ENCODE measurements around the gene SLC24A3. TPM values are rescaled to one million over a fixed set of nuclear protein-coding genes. Genes with fewer than 3 reads are reported as not detected.

Gene SLC24A3
- total RNA-seq (2022; extraction: Qiagen RNA extraction; ENCODE audit: low read depth): 0.07 TPM in 1 of 5 replicates, not detected in the others

DNA sequence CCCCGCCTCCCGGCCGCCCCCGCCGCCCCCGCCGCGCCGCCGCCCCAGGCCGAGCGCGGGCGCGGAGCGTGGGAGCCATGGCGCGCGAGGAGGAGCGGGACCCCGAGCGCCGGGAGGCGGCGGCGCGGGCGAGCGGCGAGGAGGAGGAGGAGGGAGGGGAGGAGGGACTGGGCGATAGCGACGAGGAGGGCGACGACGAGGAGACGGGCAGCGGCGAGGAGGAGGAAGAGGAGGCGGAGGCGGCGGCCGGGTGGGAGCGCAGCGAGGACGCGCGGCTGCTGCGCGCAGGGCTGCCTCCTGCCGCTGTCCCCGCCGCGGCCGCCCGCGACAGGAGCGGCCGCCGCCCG is at the start of gene SLC24A3:
TSS of gene SLC24A3 (plus strand) at position 174 of the 347 bp plus-strand sequence.

DNA sequence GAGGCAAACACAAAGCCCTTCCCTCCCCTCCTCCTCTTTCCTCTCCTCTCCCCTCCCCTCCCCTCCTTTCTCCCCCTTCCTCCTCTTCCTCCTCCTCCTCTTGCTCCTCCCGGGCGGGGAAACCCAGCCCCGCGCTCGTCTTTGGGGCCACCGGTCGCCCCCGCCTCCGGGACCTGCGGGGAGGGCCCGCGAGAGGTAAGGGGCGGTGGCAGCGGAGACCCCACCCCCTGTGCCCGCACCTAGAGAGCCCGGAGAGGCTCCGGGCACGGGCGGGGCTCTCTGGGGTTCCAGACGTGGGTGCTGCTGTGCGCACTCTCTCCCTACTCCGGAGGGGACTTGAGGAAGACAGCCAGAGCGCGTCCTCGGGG is 545.7 kb downstream of the SLC24A3 start, which contains the start of gene RIN2:
TSS of gene RIN2 (plus strand) at position 126 of the 368 bp plus-strand sequence. CDS start 131,344 bp downstream, outside the sequence.

Data from A549 treated with GW870086 at 1 μM for 4 hours (cell line).